Large intestine (tissue), 3 donors: ENCODE results near the gene PALM2AKAP2. TPM values are rescaled to one million over a fixed set of nuclear protein-coding genes. Genes with fewer than 3 reads are reported as not detected.

Experiments used
- DNase-seq, 2 donors: peaks; one replicate each; pipeline versions ENCODE4 v3.0.0 to v3.0.0-alpha.2; 2013
- H3K27ac ChIP-seq: one replicate; pipeline ENCODE4 v1.5.1; 2013; ENCODE audit warnings: low read length
- H3K27me3 ChIP-seq: 2 replicates; pipeline ENCODE4 v1.6.1; 2013; ENCODE audit warnings: low read length; ENCODE audit not compliant: control insufficient read depth, insufficient read depth
- H3K36me3 ChIP-seq: 2 replicates; pipeline ENCODE4 v1.6.1; 2013; ENCODE audit warnings: low read length; ENCODE audit not compliant: control insufficient read depth, insufficient read depth
- H3K4me1 ChIP-seq: one replicate; pipeline ENCODE4 v1.6.1; 2013; ENCODE audit warnings: low read length; ENCODE audit not compliant: control insufficient read depth, insufficient read depth
- H3K4me3 ChIP-seq: one replicate; pipeline ENCODE4 v1.5.1; 2013; ENCODE audit warnings: low read length
- H3K9me3 ChIP-seq: one replicate; pipeline ENCODE4 v1.6.1; 2013; ENCODE audit warnings: mild to moderate bottlenecking, low read depth, low read length, moderate library complexity; ENCODE audit not compliant: control insufficient read depth
- WGBS: methylation state at CpG from one replicate; pipeline ENCODE4 v1.1.5; 2013; ENCODE audit warnings: low lambda C conversion rate; ENCODE audit not compliant: insufficient coverage; 5-methylcytosine and 5-hydroxymethylcytosine counted together
- polyA plus RNA-seq: library from polyadenylated mRNA; unstranded; fragments of 120-200 nt; gene quantifications from one replicate; pipeline ENCODE4 v1.2.1, GENCODE V29; 2013

The PALM2AKAP2 gene
- polyA plus RNA-seq, 1 donor, result 4.3 TPM

- no CpG with 5 or more reads among the region's 3 CpGs for WGBS
- Histone ChIP-seq H3K36me3 (no peaks in the 10 kb centered on the region), H3K4me1 (peaks cover 4% of the 10 kb centered on the region), H3K27ac (no peak overlapping the region), H3K9me3 (no peaks in the 10 kb centered on the region), H3K4me3 (no peak overlapping the region), H3K27me3 (no peaks in the 10 kb centered on the region)
- DNase-seq, result no peak
Measured at GRCh38 chr9:109789971-109790370, 10.0 kb downstream of the PALM2AKAP2 start.

- Histone ChIP-seq H3K27ac (no peak overlapping the region), H3K27me3 (no peaks in the 10 kb centered on the region), H3K4me3 (no peak overlapping the region), H3K9me3 (no peaks in the 10 kb centered on the region), H3K36me3 (no peaks in the 10 kb centered on the region), H3K4me1 (peaks cover 4% of the 10 kb centered on the region)
- no CpG with 5 or more reads among the region's 6 CpGs for WGBS
- no peak for DNase-seq
Measured at GRCh38 chr9:109791003-109791677, 11.1 kb downstream of the PALM2AKAP2 start.

- no peaks in the 10 kb centered on the region for H3K9me3 ChIP-seq
- H3K4me1 ChIP-seq, result peaks cover 4% of the 10 kb centered on the region
- no CpG with 5 or more reads among the region's 1 CpG for WGBS
- H3K36me3 ChIP-seq, result no peaks in the 10 kb centered on the region
- H3K27ac ChIP-seq, result no peak overlapping the region
- no peak overlapping the region for H3K4me3 ChIP-seq
- DNase-seq, result no peak
- H3K27me3 ChIP-seq, result no peaks in the 10 kb centered on the region
Measured at GRCh38 chr9:109791747-109792146, 11.7 kb downstream of the PALM2AKAP2 start.

GRCh38 chr9:109792951-109793546, 13.1 kb downstream of the PALM2AKAP2 start:
- H3K36me3 ChIP-seq, result no peaks in the 10 kb centered on the region
- peak overlapping the region; percentile 30 for H3K27ac ChIP-seq
- DNase-seq, result peak in 1 of 2 donors; percentile 8
- H3K4me3 ChIP-seq, result no peak overlapping the region
- 80% methylated on average over 1 of the region's 1 CpG for WGBS
- no peaks in the 10 kb centered on the region for H3K9me3 ChIP-seq
- H3K27me3 ChIP-seq, result no peaks in the 10 kb centered on the region
- H3K4me1 ChIP-seq, result peaks cover 4% of the 10 kb centered on the region

GRCh38 chr9:109793921-109794320, 13.9 kb downstream of the PALM2AKAP2 start:
- Histone ChIP-seq H3K27me3 (no peaks in the 10 kb centered on the region), H3K9me3 (no peaks in the 10 kb centered on the region), H3K4me1 (peaks cover 4% of the 10 kb centered on the region), H3K4me3 (no peak overlapping the region), H3K36me3 (no peaks in the 10 kb centered on the region), H3K27ac (no peak overlapping the region)
- WGBS, result no CpG with 5 or more reads among the region's 4 CpGs
- DNase-seq, result no peak

GRCh38 chr9:109794361-109795012, 14.5 kb downstream of the PALM2AKAP2 start:
- WGBS, result no CpG with 5 or more reads among the region's 4 CpGs
- Histone ChIP-seq H3K4me1 (peaks cover 2% of the 10 kb centered on the region), H3K27me3 (no peaks in the 10 kb centered on the region), H3K9me3 (no peaks in the 10 kb centered on the region), H3K4me3 (no peak overlapping the region), H3K27ac (no peak overlapping the region), H3K36me3 (no peaks in the 10 kb centered on the region)
- peak in 1 of 2 donors; percentile 5 for DNase-seq

- Histone ChIP-seq H3K27ac (no peak overlapping the region), H3K9me3 (no peaks in the 10 kb centered on the region), H3K27me3 (no peaks in the 10 kb centered on the region), H3K36me3 (no peaks in the 10 kb centered on the region), H3K4me3 (no peak overlapping the region), H3K4me1 (no peaks in the 10 kb centered on the region)
- WGBS, result no CpG with 5 or more reads among the region's 3 CpGs
- DNase-seq, result no peak
Measured at GRCh38 chr9:109795613-109796012, 15.6 kb downstream of the PALM2AKAP2 start.

- no peak for DNase-seq
- H3K36me3 ChIP-seq, result no peaks in the 10 kb centered on the region
- no peaks in the 10 kb centered on the region for H3K9me3 ChIP-seq
- no peak overlapping the region for H3K4me3 ChIP-seq
- H3K27me3 ChIP-seq, result no peaks in the 10 kb centered on the region
- no peak overlapping the region for H3K27ac ChIP-seq
- H3K4me1 ChIP-seq, result no peaks in the 10 kb centered on the region
- WGBS, result 91% methylated on average over 1 of the region's 1 CpG
Measured at GRCh38 chr9:109796078-109796477, 16.1 kb downstream of the PALM2AKAP2 start.

GRCh38 chr9:109797006-109797405, 17.0 kb downstream of the PALM2AKAP2 start:
- Histone ChIP-seq H3K9me3 (no peaks in the 10 kb centered on the region), H3K27me3 (no peaks in the 10 kb centered on the region), H3K36me3 (no peaks in the 10 kb centered on the region), H3K4me1 (no peaks in the 10 kb centered on the region), H3K27ac (no peak overlapping the region), H3K4me3 (no peak overlapping the region)
- WGBS, result 100% methylated on average over 3 of the region's 3 CpGs
- no peak for DNase-seq

GRCh38 chr9:109797509-109797908, 17.5 kb downstream of the PALM2AKAP2 start:
- WGBS, result no CpG with 5 or more reads among the region's 5 CpGs
- no peak for DNase-seq

More at GRCh38 chr9:109797509-109797908, 17.5 kb downstream of the PALM2AKAP2 start:
- Histone ChIP-seq H3K27ac (no peak overlapping the region), H3K27me3 (no peaks in the 10 kb centered on the region), H3K9me3 (no peaks in the 10 kb centered on the region), H3K36me3 (no peaks in the 10 kb centered on the region), H3K4me1 (no peaks in the 10 kb centered on the region), H3K4me3 (no peak overlapping the region)
